M059J (cell line): Measurements from ENCODE around the gene STRN. TPM values are rescaled to one million over a fixed set of nuclear protein-coding genes. Genes with fewer than 3 reads are reported as not detected.
"Not testable (repeated sequence)": the region's sequence is repeated elsewhere in the genome, so short reads cannot be mapped to it uniquely, and the experiment has no call there.

Experiments
- DNase-seq: peaks from one replicate; pipeline ENCODE4 v3.0.0-alpha.2; 2012; ENCODE audit warnings: low read depth
- total RNA-seq: library from RNA; depleted of rRNA; stranded (reverse); fragments of >200 nt; shearing (Covaris generic); gene quantifications from 2 replicates; pipeline ENCODE4 v1.2.3, GENCODE V29; 2014

Gene STRN
- total RNA-seq, 1 experiment from 2014 or later, result 15.5 TPM

- no peak for DNase-seq
Measured at GRCh38 chr2:36915627-36916026, 50.7 kb downstream of the STRN start.

DNA sequence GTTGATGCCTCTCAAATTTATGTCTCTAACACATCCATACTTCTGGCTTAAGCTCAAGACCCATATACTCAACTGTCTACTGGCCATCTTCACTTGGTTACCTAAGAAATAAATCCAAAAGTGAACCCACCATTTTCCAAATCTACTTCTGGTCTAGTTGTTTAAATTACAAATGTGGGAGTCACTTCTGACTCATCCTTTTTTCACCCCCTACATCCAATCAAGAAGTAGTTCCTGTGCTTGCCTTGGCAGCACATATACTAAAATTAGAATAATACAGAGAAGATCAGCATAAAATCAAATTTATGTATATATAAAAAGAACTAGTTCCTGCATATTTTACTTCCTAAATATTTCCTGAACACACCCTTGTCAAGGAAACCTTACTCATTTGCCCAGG is 53.6 kb downstream of the STRN start:
- peak; percentile 50 for DNase-seq

GRCh38 chr2:36911012-36911411 is 55.3 kb downstream of the STRN start:
- DNase-seq, result no peak

DNA sequence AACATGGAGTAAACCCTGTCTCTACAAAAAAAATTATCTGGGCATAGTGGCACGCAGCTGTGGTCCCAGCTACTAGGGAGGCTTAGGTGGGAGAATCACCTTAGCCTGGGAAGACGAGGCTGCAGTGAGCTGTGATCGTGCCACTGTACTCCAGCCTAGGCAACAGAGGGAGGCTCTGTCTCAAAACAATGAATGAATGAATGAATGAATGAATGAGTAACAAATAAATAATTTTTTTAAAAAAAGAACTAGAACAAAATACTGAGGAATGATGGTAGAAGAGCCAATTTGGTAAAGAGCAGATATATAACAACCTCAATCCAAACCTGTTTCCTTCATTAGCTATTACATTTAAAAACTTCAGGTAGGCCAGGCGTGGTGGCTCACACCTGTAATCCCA is 60.1 kb downstream of the STRN start:
- no peak for DNase-seq

GRCh38 chr2:36904636-36905035 is 61.7 kb downstream of the STRN start:
- DNase-seq, result no peak

- DNase-seq, result no peak
Measured at GRCh38 chr2:36902385-36903120, 63.8 kb downstream of the STRN start.

DNA sequence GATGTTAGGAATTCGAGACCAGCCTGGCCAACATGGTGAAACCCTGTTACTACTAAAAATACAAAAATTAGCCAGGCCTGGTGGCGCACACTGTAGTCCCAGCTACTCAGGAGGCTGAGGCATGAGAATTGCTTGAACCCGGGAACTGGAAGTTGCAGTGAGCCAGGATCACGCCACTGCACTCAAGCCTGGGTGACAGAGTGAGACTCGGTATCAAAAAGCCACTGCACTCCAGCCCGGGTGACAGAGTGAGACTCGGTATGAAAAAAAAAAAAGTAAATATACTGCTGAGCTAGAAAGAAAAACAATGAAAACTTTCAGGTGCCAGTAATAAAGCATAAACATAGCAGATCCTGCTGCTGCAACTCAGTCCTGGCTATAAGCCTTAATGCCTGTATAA is 73.5 kb downstream of the STRN start:
- DNase-seq, result no peak

DNA sequence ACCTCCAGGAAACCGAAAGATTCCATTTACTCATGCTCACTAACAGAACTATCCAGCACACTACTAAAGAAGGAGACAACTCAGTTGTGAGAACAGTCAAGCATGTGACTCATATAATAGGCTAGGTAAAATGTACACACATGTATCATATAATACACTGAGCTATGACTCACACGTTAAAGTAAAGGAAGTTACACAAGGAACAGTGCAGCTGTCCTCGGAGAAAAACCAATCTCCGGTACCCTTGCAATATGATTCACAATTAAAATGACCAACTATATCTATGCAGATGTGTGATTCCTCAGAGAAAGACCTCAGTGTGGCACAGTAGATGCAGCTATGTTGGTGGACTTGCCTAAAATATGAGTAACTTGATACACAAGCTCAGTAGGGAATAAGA is 76.5 kb downstream of the STRN start:
- peak; percentile 88 for DNase-seq

- DNase-seq, result not testable (repeated sequence)
Measured at GRCh38 chr2:36887095-36887494, 79.2 kb downstream of the STRN start.

DNA sequence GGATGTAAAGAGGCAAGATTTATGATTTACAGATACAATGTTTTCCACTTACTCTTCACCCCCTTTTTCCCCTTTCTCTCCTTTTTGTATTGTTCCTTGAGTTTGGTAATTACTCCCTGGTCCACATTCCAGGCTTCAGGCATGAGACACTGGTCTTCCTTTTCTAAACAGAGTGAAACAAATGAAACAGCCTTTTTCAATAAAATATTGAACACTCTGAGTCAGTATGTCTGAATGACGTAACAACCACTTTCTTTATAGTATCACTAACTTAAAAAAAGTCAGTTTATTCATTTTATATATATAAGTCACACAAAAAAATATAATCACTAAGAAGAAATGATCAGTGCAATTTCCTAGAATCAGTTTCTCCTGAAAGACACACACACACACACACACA is 79.7 kb downstream of the STRN start:
- DNase-seq, result no peak

GRCh38 chr2:36885605-36886004 is 80.7 kb downstream of the STRN start:
- no peak for DNase-seq

DNA sequence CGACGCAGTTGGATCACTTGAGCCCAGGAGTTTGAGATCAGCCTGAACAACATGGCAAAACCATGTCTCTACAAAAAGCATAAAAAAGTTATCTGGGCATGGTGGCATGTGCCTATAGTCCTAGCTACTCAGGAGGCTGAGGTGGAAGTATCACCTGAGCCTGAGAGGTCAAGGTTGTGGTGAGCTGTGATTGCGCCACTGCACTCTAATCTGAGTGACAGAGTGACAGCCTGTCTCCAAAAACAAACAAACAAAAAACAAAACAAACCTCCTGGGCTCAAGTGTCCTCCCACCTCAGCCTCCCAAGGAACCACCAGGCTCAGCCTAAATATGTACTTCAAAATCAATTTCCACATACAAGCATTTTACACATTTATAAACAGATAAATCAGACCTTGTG is 83.8 kb downstream of the STRN start:
- no peak for DNase-seq

DNA sequence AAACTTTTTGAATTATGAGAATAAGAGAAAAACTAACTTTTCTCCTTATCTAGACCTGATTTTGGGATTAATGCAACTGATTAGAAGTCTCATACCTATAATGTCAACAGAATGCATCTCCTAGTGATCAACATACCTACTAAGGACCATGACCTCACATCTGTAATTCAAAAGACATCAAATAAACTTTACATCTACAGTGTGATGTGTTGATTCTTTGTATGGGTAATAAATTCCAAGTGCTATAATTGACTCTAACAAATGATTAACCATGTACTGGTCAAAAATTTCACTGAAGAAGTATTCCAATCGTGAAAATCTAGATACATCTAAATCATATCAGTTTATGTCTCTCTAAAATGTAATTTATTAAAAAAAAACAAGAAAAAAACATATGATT is 84.5 kb downstream of the STRN start:
- no peak for DNase-seq

DNA sequence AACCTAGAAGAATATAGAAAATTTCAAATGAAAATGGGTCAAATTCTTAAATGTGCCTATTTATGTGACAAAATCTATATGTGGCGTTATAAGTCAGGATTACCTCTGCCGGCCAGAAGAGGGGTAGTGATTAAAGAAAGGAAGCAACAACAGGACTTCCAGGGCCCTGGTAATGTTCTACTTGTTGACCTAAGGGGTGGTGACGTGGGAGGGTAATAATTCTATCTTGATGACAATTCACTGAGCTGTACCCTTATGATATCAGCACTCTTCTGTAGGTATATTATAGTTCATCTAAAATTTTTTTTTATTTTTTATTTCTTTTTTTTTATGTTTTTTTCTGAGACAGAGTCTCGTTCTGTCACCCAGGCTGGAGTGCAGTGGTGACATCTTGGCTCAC is 87.9 kb downstream of the STRN start:
- no peak for DNase-seq

DNA sequence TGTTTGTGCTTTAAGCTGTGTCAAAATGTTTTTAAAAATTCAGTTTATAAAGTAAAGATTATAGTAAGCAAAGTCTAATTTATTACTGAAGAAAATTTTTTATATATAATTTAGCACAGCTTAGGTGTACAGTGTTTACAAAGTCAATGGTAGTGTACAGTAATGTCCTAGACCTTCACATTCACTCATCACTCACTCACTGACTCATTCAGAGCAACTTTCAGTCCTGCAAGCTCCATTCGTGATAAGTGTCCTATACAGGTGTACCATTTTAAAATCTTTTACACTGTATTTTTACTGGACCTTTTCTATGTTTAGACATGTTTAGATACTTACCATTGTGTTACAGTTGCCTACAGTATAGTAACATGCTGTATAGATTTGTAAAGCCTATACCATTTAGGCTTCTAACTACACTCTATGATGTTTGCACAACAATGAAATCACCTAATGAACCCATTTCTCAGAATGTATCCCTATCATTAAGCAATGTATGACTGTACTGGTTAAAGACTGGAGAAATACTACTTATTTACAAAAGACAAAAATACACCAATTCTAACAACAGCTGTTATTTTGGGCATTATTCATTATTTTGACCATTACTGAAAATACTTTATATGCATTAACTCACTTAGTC is 95.1 kb downstream of the STRN start:
- peak; percentile 1 for DNase-seq

DNA sequence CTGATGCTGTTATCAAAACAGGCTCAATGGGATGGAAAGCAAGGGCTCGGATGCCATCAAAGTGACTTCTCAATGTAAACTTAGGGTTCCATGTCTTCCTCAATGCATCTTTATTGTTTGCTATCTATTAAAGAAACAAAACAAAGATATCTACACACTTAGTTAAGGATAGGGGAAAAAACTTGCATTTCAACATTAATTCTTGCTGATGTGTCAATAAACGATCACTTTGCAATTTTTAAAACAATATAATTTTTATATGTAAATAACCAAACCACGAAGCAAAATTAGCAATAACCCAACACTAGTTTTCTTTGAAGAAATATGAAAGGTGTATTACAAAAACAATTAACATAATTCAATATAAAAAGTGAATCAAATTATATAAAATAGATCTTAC is 96.7 kb downstream of the STRN start:
- DNase-seq, result no peak

GRCh38 chr2:36861896-36862295 is 104.4 kb downstream of the STRN start:
- no peak for DNase-seq

GRCh38 chr2:36859366-36859792 is 107.0 kb downstream of the STRN start:
- no peak for DNase-seq

DNA sequence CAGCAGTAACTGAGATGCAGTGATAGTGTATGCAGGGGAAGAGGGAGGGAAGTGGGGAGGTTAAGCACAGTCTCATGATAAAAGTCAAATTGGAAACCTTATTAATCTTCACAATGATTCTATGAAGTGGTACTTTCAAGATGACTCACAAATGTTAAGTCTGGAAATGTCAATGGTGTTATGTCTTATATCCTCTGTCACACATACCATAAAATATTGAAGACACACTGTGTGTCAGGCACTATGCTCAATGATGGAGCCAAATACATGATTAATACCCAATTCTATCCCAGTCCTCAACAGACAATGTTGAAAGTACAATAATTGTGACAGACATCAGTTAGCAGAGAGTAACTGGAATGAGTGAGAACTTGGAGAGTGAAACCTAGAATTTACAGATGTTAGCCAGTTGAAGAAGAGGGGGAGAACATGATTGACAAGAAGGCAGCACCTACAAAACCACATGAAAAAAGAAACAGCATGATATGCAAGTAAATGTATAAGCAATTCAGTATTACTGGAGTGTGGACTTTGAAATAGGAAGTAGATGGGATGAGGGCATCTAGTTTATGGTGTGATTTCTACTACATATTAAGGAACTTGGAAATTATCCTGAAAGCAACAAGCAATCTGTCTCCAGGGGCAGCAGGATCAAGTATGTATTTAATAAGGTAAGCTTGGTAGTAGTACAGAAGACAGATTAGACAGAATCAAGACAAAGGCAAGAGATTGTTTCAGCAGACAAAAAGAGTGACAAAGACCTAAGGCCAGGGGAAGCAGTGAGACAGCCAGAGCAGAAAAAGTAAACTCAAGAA is 107.6 kb downstream of the STRN start:
- DNase-seq, result no peak

DNA sequence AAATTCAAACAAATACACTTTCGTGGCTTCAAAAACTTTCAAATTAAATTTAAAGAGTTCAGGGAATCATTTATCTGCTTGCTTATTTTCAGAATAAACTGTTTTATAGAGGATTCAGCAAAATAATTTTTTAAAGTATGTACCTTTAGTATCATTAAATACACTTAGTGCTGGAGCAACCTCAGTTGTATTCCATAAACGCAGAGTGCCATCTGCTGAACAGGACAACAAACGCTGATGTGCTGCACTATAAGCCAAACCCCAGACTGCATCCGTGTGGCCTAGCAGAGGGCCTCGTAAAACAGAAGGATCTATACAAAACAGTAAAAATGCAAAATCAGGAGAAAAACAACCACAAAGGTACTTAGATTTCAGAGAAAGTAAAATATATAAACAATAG is 108.6 kb downstream of the STRN start:
- no peak for DNase-seq

GRCh38 chr2:36855429-36855828 is 110.9 kb downstream of the STRN start:
- DNase-seq, result no peak

DNA sequence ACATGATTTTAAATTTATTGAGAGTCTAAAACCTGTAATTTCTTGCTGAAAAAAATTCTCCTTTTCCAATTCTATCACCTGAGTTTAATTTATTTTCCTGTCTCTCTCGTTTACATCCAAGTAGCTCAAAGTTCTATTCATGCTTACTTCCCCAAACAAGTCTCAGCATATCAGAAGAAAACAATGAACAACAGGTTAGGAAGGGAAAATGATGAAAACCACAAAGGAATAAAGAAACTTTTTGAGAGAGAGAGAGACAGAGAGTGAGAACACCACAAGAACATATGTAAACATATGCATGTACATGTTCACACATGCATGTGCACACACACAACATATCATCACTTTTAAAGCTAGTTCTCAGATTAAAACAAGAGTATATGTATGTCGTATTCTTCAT is 112.1 kb downstream of the STRN start:
- no peak for DNase-seq

DNA sequence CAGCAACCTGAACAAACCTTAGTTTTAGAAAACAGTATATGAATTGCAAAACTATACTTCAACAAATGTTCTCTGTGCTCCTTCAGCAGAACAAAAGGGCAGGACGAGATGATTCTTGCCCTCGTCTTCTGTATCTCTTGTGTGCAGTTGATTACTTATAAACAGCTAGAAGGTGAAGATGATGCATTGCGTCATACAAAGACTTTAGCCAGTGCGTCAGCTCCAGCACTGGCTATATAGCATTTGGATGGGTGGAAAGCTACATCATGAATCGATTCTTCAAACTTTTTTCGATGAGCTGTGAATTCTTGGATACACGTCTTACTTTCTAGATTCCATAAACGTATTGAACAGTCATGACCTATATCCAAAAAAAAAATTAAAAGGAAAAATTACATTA is 117.1 kb downstream of the STRN start:
- no peak for DNase-seq
